AG08395 (cell line): Measurements from ENCODE around the gene FGGY.
"Not testable (repeated sequence)": the region's sequence is repeated elsewhere in the genome, so short reads cannot be mapped to it uniquely, and the experiment has no call there.

ENCODE experiments used
- DNase-seq: peaks from one replicate; pipeline ENCODE4 v3.0.0; 2012; ENCODE audit warnings: mixed read lengths, low spot score

The FGGY gene

DNA sequence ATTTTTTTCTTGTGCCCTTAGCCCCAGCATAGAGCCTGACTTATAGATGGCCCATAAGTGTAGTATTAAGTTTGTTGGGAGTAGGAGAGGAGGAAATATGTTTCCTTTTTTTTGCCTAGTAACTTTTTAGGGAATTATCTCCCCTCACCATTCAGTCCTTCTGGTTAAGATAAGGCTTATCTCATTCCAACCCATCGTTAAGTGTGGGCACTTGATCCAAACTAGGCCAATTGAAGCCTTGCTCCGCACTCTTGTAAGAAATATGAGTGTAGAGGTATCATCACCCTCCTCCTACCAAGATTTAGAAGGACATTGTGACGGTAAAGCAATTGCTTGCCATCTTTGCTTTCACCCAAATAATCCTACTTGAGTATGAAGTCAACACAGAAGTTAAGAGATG, 8.8 kb upstream of the FGGY start:
- DNase-seq = no peak

DNA sequence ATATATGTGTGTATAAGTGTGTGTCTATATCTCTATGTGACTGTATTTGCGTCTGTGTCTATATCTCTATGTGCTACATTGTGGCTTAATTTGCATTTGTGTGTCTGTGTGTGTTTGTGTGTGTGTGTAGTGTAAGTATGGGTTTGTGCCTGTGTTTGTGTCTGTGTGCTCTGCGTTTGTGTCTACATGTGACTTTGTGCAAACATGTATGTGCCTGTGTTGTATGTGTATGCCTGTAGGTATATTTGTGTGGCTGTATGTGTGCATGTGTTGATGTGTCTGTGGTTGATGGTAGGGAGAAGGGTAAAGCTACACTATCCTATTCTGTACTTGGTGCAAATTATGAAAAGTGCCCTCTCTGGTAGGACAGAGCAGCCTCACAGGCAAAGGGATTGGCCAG, 7.3 kb upstream of the FGGY start:
- DNase-seq = no peak

DNA sequence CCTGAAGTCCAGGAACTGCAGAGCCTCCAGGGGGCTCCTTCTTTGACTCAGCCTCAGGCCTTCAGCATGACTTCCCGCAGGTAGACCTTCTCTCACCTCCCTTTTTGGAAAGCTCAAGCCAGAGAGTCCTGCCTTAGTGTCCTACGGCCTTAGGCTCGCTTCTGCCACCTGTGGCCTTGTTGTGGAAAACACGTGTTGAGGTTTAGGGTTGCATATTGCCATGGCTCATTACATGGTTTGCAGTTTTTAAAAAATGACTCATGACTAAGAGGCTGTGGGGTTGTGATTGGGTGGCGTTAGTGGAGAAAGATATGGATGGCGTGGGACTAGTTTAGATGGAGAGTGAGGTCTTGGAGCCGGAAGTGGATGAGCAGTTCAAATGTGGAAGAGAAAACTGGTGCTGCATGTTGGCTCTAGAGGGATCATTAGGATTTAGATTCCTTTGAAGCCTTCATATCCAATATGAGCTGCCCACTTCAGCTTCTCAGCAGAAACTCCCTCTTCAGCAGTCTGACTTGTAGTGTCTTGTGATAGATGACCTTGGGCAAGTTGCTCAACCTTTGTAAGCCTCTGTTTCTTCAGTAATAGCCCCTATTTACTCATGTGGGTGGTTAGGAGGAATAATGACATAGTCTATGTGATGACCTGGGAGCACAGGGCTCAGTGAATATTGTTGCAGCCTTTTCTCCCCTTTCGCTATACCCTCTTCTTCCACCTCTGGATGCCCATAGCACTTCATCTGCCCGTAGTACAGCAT, 6.5 kb upstream of the FGGY start:
- no peak for DNase-seq

DNA sequence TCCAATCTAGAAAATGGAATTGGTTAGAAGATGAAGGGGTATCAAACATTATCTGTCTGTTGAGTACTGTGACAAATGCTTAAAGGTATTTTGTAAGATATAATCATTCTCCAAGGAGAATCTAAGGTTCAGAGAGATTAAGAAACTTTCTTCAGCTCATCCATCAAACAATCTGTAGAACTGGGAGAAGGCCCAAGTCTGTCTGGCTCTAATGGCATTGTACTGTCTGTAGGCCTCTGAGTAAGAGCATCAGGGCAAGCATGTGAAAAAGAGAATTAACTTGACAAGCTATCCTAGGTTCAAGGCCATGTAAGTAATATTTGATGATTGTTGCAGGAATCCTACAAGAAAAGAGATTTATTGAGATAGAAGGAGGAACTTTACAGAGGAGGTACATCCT, 5.3 kb upstream of the FGGY start:
- DNase-seq = no peak

DNA sequence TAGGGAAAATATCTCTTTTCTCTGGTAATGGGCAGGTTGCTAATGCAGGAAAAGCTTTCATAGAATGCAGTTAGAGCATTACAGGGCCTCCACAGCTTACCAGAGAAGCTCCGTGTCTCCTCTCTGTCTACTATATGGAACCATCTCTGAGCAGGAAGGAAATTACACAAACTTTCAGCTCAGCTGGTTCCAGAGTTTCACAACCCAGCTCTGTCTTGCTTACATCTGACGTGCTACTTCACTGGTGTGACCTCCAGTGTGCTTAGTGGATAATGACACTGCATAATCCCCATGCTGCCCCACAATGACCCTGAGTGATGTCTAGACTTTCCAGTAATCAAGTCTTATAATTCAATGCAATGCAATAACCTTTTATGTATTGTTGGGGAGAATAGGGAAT, 4.3 kb upstream of the FGGY start:
- peak; percentile 22 for DNase-seq

DNA sequence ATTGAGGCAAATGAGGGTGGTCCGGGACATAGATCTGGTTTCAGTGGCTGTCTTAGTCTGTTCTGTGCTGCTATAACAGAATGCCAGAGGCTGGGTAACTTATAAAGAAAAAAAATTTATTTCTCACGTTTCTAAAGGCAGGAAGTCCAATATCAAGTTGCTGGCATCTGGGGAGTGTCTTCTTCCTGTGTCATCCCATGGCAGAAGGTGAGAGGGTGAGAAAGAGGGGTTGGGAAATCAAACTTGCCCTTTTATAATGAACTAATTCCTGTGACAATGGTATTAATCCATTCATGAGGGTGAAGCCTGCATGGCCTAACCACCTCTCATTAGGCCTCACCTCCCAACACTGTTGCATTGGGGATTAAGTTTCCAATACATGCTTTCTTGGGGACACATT, 3.7 kb upstream of the FGGY start:
- DNase-seq = no peak

DNA sequence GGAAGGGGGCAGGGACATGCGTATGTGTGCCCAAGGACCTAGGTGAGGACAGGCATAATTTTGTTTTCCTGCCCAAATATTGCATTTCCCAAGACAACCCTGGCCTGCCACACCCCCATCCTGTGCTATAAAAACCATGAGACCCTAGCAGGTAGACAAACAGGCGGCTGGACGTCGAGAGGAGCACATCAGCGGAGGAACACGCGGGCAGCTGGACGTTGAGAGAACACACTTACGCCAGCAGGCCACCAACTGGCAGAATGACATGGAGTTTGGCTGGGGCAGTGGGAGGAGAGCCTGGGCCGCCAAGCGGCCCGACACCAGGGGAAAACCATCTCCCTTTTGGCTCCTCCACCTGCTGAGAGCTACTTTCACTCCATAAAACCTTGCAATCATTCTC, 3.0 kb upstream of the FGGY start:
- DNase-seq = no peak

DNA sequence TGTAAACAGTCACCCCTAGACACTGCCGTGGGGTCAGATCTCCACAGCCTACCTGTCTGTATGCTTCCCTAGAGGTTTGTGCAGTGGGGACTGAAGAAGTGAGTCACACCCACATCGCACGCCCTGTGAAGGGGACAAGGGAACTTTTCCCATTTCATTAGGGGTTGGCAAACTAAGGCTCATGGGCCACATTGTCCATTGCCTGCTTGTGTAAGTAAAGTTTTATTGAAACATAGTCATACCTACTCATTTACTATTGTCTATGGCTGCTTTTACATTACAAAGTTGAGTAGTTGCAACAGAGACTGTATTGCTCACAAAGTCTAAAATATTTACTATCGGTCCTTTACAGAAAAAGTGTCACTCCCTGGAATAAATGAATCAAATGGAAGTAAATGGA, 2.5 kb upstream of the FGGY start:
- no peak for DNase-seq

DNA sequence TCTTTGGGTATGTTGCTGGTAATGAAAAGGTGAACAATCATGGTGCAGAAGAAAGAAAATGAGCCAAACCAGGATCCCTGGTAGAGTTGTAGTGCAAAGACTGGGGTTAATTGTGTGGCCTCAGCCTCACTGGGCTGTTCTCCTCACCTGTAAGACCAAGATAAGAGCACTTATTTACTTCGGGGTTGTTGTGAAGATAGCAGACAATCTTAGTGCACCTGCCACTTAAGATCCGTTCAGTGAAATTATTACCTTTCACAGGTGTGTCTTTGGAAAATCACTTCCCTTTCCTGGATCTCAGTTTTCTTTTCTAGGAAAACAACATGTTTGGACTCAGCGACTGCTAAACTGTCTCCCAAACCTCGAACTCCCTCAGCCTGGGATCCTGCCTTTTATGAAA, 1.3 kb upstream of the FGGY start:
- no peak for DNase-seq

DNA sequence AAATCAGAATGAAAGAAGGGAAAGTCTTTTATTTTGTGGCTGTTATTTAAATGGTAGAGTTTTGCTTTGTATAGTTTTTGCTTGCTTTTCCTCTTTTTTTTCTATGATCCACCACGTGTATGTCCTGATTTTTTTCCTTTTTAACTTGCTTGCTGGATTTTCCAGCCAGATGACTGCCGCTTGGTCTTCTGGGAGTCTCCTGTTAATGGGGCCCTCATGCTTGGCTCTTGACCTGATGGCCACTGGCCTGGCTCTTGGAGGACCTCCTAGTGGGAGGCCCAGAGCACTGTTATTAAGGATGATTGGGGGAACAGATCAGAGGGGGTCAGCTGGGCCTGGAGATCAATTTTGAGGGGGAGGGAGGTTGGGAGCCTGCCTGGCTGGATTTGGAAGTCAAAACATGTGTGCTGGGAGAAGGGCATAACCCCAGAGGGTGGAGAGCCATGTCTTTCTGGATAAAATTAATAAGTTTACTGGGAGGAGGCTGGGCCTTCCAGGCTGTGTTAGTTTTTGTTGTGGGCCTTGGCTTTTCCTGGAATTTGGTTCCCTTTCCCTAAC, 1.2 kb downstream of the FGGY start:
- no peak for DNase-seq

DNA sequence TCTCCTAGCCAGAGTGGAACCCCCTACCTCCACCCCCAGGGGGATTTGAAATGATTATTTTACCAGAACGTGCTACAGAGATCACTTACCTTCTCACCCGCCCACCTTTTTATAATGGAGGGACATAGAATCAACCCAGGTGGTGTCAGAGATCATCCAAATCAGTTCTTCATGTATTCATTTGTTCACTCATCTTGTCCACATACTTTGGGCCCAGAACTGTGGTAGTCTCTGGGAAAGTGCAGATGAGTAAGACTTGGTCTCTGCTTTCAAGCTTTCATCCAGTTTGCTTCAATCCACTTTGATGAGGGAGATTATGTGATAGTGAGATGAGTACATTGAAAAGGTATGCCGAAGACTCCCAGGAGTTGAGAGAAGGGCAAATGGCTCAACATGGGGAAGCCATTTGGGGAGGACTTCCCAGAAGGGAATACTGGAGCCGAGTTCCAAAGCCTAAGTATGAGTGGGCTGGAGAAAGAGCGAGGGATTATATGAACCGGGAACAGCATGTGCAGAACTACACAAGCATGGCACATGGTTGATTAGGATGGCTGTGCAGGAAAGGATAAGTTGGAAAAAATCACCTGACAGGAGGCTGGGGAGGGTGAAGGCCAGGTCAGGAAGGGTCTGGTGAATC, 1.9 kb downstream of the FGGY start:
- no peak for DNase-seq

DNA sequence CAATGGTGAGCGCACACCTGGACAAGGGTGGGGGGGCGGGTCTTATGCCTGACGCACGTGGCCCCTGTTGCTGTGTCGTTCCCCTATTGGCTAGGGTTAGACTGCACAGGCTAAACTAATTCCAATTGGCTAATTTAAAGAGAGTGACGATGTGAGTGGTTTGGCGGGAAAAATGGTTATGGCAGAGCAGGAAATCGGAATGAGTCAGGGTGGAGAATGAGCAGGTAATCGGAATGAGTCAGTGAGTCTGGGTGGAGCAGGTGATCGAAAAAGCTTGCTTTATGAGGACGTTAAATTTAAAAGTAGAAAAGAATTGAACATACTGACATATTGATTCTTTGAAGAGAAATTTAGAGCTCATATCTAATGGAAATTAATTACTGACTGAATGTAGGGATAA, 2.8 kb downstream of the FGGY start:
- not testable (repeated sequence) for DNase-seq

DNA sequence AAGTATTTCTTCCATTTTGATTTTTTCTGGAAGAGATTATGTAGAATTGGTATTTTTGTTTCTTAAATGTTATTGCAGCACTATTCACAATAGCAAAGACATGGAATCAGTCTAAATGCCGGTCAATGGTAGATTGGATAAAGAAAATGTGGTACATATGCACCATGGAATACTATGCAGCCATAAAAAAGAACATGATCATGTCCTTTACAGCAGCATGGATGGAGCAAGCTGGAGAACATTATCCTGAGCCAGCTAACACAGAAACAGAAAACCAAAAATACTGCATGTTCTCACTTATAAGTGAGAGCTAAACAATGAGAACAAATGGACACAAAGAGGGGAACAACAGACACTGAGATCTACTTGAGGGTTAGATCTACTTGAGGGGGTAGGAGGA, 5.4 kb downstream of the FGGY start:
- DNase-seq = no peak

DNA sequence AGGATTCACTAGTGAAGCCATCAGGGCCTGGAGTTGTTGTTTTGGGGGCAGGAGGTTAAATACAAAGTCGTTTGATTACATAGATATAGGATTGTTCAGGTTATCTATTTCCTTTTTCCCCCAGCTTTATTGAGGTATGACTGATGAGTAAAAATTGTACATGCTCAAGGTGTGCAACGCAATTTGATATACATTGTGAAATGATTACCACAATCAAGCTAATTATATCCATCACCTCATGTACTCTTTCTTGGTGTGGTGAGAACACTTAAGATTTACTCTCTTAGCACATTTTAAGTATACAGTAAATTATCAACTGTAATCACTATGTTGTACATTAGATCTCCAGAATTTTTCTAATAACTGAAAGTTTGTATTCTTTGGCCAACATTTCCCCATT, 6.0 kb downstream of the FGGY start:
- DNase-seq = no peak

DNA sequence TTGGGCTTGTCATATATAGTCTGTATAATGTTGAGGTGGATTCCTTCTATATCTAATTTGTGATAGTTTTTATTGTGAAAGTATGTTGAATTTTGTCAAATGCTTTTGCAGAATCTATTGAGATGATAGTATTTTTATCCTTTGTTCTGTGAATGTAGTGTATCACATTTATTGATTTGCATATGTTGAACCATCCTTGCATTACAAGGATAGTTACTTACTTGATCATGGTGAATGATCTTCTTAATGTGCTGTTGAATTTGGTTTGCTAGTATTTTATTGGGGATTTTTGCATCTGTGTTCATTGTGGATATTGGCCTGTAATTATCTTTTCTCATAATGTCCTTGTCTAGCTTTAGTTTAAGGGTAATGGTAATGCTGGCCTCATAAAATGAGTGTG, 8.3 kb downstream of the FGGY start:
- DNase-seq = no peak

DNA sequence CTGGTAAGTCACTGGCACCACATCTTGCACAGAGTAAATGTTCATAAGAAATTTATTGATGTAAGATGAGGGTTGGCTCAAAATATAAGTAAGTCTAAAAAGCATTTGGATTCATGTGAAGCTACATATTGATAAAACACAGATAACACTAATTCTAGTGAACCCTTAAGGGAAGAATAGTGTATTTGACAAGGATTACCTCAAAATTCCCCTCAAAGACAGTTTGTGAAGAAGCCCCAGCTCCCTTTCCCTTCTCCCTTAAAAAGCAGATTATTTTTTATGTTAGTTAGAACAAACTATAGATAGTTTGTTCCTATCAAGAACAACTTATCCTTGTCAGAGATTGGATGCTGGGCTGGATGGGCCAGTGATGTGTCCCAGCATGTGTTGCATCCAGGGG, 10.7 kb downstream of the FGGY start:
- DNase-seq = no peak

DNA sequence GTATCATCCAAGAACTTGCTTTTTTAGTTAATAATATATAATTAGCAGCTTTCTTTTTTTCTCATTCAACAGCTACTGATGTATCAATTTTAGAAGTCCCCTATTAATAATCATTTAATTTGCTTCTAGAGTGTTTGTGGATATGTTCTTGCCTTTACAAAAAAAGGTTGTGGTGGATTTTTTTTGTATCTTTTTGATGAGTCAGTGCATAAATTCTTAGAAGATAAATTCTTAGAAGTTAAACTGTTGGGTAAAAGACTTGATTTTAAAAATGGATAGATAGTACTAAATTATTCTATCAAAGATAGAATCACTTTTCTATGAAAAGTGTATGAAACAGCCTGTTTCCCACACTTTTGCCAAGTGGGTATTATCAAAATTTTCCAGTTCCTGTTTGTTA, 11.9 kb downstream of the FGGY start:
- DNase-seq = no peak

DNA sequence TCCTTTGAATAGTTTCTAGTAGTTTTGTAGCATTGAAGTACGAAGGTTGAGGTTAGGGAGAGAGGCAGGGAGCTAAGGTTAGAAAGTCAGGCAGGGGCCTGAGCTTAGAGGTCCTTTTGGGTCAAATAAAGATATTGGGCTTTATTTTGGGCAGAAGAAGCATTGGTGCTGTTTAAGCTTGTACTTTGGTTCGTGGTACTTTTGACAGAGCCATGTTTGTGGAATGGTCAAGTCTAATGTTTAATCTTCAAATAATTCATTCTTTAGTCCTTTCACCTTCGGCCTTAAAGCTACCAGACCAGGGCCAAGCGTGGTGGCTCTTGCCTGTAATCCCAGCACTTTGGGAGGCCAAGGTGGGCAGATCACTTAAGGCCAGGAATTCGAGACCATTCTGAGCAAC, 12.5 kb downstream of the FGGY start:
- no peak for DNase-seq

DNA sequence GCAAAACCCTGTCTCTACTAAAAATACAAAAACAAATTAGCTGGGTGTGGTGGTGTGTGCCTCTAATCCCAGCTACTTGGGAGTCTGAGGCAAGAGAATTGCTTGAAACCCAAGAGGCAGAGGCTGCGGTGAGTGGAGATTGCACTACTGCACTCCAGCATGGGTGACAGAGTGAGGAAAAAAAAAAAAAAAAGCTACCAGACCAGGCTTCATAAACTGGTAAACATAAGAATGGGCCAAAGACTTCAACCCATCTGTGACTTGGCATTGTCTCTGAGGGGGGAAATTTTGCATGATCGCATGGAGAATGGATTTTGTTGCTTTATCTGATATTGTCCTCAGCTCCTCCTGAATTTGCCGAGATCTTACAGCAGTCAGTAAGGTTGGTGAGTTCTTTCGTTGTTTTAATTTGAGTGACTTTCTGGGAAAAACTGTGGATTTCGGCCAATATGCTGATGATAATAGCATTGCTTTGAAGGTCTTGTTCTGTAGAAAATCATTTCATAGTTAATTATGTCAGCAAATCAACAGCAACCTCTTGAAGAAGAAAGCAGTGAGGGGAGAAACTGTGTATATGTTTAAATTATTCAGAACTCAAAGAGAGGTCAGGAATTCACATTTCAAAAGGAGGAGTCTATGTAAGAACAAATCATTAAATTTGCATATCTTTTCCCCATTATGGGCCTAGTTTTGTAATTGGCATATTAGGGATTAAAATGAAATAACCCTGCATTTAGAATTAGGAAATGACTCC, 13.1 kb downstream of the FGGY start:
- no peak for DNase-seq

DNA sequence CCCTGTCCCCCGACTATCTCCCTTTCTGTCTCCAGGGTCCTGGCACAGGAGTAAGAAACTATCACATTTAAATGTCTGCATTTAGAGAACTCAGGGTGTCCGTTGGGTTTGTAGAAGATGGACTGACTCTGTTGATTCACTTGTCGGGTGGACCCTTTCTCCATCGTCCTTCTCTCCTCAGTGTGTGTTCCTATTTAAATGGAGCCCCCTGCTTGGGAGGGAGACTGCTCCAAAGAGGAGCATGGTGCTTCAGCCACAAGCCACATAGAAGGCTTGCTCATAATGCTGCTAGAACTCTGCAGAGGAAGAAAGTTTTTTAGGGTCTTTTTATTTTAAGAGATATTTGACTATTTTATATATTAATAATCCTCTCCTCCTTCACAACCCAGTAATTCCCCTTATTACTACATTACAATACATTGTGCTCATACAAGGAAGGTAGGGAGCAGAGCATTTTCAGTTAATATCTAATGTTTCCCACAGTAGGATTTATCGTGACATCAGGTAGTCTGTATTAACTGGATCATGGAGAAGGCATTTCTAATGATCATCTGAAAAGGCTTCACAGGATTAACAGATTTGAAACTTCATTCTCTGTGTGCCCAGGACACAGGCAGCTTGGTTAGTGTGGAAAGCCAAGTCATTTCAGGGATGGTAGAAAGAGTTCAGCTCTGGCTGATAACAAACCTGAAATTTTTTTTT, 13.8 kb downstream of the FGGY start:
- DNase-seq = no peak

DNA sequence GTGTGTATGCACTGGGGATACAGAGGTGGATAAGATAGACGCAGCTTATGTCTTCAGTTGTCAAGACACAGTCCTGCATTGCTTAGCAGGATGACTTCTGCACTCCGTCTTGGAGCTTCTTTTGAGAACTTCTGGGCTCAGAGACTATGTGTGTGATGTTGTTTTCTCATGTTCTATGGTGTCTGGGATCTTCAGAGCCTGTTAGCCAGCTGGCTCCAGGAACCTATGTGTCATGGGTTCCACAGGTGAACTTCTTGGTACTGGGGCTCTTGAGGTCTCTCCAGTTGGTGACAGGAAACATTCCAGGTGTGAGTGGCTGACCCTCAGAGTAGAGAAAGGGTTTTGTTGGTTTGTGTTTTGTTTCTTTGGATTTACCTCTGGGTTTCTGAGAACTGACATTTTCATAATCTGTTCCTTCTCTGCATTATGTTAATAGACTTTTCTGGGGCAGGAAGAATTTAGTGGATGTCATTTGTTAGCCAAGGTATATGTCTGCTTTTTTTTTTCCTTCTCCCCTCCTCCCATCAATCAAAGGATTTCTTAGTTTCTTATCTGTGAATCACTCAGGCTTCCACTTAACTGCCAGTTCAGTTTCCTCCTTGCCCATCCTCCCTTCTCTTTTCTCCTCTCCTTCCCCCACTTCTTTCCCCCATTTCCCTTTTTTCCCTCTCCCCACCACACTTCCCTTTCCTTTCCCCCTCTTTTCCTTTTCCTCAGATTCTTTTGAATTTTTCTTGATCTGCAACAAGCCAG, 18.1 kb downstream of the FGGY start:
- DNase-seq = no peak
